Inflammatory macrophage treated with lipopolysaccharide for 1 hour (primary cell): ENCODE data around the gene SMG6.
"Not testable (repeated sequence)": the region's sequence is repeated elsewhere in the genome, so short reads cannot be mapped to it uniquely, and the experiment has no call there.

Experiments
- DNase-seq, 2 donors: peaks; one replicate each; pipeline ENCODE4 v3.0.0-alpha.2; 2020 to 2022

Gene SMG6

DNA sequence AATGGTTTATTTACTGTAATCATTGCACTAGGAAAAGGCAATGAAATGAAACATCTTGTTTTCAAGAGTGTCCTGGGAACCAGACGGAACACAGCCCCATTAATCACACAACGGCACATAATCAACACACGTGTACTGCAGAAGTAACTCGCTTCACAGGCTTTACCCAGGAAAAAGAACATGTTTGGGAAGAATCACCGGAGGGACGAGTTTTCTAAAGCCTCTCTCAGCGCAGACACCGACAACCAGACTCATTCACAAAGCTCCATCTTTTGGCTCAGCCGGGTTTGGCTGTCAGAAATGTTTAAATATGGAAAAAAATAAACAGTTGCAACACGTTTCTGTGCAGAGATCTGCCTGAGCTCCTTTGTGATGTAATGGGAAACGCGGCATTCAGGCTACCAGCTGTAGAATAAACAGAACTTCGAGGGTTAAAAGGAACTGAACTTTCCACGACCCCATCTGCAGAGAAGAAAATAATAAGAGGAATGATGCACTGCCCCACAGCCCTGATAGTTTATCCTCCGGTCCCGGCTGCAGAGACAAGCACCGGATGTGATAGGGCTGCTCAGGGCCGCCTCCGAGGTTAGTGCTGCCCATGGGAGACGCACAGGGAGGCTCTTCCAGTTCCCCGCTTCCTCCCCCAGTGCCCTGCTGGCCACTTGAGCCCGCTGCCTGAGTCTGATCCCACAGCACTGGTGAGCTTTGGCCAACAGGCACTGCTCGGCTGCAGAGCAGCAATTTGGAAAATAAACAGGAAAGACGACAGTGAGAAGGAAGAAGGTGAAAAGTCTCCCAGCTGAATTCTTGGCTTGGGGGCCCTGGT, 128.9 kb downstream of the SMG6 start:
- no peak for DNase-seq

DNA sequence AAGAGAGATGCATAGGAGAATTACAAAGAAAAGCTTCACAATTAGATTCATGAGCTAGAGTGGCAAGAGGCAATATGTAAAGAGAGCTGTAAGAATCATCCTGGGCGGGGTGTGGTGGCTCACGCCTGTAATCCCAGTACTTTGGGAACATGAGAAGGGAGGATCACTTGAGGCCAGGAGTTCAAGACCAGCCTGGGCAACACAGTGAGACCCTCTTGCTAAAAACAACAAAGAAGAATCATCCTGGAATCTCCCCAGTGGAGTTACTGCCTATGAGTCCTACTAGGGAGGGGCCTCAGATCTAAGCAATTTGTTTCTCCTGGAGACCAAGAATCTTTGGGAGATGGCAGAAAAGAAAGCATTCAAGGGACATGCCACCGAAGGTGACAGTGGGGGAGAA, 129.6 kb downstream of the SMG6 start:
- DNase-seq = no peak

DNA sequence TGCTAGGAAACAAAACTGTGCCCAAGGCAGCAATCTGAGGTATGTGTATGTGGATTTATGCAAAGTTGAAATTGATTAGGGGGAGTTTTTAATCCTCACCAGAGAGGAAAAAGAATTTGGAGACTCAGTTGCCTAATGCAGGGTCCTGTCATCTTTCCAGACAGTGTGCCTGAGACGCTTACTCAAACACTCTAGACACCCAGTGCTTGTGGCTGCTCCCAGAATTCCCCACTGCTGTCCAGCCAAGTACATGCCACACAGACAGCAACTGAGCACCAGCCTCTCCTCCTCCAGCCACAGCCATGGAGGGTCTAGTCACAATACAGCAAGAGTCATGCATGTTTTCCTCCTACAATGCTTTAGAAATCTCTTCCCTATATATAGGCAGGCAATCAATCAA, 130.6 kb downstream of the SMG6 start:
- no peak for DNase-seq

DNA sequence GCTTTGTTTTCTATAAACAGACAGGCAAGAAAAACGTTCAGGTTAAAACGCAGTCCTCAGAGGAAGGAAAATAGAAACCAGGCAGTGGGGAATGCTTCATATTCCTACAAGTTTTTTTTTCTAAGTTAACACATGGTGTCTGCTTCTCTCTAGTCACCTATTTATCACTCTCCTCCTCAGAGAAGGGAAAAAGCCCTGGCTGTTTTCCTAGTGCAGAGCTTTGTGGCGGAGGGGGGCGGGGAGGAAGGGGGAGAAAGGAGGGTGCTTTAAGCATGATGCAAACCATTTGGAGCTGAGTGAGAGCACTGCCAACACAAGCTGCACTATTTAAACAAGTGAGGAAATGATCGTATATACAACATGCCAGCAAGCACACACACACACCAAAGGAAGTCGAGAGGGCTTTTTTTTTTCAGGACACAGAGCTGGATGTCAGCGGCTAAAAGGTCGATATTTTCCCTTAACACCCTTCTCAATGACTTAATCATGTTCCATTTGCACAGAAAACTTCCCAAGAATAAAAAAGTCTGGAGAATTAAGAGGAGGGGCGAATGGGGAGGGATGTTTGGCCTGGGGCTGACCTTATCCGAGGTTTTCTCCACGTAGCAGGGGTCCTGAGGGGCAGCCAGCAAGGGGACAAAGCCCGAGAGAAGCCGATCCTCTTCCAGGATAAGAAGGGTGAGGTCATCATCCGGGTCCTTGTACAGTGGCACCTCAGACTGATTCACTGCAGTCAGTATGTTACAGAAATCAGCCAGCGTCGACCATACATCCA, 131.3 kb downstream of the SMG6 start:
- no peak for DNase-seq

DNA sequence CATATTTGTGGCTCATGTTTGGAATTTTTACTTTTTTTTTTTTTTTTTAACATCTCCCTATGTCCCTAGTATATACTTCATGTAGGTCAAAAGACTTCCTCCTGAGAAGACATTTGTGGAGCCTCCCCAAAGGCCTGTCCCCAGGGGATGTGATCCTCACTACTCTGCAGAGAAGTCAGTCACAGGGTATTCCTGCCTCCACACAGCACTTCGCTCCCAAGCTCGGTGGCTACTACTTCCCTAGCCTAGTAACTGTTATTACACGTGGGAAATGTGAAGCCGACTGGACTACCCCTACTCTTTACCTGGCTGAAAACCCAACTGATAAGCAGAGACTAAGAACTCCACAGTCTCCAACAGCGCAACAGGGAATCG, 131.9 kb downstream of the SMG6 start:
- DNase-seq = no peak

DNA sequence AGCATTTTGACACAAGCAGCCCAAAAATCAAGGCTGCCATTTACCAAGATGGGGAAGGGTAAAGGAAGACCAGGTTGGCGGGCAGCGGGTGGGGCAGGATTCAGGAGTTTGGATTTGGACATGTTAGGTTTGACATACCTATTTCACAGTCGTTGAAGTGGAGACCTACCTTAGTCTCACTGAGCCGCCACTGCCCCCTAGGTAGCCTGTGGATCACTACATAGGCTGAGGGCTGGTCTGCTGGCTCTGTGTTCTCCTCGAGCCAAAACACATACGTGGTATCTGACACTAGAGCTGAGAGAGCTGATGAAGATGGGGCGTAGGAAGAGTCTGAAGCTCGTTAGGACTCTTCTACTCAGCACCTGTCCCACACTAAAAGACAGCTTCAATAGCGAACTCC, 133.6 kb downstream of the SMG6 start:
- peak in 1 of 2 donors; percentile 16 for DNase-seq

DNA sequence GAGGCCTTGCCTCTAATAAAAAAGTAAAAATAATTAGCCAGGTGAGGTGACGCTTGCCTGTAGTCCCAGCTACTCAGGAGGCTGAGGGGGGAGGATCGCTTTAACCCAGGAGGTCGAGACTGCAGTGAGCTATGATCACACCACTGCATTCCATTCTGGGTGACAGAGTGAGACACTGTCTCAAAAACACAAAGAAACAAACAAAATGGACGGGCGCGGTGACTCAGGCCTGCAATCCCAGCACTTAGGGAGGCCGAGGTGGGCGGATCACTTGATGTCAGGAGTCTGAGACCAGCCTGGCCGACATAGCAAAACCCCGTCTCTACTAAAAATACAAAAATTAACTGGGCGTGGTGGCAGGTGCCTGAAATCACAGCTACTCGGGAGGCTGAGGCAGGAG, 137.9 kb downstream of the SMG6 start:
- DNase-seq = not testable (repeated sequence)

DNA sequence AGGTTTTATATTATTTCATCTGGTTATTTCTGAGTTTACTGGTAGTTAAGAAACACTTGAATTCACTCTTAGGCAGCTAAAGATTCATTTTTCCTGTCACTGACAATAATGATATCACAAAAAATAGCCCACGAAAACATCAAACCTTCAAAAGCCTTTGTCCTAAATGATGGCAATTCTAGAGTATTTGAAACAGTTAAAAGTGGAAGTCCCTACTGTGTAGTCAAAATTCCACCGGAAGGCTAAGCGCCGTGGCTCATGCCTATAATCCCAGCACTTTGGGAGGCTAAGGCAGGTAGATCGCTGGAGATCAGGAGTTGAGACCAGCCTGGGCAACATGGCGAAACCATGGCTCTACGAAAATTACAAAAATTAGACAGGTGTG, 145.2 kb downstream of the SMG6 start:
- peak; percentile 48 to 56 for DNase-seq

DNA sequence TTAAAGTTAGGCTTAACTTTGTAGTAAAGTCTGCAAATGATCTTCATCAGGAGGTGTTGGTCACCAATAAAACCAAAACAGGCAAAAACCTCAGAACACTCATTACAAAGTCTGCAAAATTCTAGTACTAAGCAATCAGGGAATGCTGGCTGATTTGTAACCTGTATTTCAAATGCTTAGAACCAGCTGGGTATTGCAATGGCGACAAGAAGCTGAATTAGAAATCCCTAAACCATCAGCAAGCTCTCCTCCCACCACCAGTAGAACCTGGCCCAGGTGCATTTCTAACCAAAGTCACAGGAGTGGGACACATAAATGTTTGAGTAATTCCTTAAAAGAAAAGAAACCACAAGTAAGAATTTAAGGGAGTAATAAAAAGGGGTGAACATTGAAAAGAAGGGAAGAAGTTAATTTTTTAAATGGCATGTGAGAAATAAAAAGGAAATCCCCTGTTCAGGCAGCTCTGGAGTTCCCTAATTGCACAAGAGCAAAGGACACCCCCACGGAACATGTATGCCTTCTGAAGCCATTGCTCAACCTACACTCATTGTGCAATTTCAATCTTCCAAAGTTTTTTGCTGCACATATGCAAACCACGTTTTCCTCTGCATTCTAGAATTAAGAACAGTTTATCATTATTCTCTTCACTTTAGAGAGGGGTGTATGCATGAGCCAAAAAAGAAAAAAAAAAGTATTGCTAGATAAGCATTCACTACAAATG, 145.8 kb downstream of the SMG6 start:
- DNase-seq = peak; percentile 94 to 97

DNA sequence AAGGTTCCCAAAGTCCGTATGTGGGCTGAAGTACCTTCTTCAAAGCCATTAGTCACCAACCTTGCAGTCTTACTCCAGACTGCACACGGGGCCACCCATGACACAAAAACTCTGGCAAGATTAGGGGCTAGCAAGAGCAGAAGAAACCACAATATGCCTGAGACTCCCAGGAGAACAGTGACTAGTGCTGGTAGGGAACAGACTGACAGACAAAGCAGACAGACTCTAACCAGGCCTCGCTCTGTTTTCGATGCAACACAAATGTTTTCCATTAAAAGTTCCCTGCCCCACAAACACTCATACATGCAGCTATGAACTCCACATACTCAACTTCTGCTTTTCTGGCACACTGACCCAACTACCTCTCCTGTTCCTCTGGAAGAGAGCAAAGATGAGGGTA, 146.5 kb downstream of the SMG6 start:
- DNase-seq = peak; percentile 59

DNA sequence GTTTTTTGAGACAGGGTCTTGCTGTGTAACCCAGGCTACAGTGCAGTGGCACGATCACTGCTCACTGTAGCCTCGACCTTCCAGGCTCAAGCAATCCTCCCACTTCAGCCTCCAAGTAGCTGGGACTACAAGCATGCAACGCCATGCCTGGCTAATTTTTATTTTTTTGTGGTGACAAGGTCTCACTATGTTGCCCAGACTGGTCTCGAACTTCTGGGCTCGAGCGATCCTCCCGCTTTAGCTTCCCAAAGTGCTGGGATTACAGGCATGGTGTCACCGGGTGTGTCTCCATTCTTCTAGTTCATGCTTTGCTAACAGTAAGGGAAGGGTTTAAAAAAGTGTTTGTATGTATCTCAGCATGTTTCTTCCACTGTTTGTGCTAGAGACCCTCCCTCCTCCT, 146.9 kb downstream of the SMG6 start:
- no peak for DNase-seq

DNA sequence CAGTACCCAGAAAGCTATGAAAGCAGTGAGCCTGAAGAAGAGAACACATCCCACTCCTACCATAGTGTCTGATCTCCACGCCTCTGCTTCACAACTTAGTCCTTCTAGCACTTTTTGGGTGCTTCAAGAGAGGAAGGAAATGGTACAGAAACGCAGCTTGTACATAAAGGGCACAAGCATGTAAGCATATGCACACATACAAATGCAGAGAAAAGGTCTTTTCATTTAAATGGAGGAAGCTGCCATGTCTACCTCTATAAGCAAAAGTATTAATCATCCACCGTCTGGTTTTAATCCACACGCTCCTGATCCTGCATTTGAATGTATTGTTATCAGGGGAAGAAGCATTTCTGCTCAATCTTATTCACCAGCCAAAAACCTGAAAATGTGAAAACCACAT, 148.0 kb downstream of the SMG6 start:
- DNase-seq = peak in 1 of 2 donors; percentile 31

DNA sequence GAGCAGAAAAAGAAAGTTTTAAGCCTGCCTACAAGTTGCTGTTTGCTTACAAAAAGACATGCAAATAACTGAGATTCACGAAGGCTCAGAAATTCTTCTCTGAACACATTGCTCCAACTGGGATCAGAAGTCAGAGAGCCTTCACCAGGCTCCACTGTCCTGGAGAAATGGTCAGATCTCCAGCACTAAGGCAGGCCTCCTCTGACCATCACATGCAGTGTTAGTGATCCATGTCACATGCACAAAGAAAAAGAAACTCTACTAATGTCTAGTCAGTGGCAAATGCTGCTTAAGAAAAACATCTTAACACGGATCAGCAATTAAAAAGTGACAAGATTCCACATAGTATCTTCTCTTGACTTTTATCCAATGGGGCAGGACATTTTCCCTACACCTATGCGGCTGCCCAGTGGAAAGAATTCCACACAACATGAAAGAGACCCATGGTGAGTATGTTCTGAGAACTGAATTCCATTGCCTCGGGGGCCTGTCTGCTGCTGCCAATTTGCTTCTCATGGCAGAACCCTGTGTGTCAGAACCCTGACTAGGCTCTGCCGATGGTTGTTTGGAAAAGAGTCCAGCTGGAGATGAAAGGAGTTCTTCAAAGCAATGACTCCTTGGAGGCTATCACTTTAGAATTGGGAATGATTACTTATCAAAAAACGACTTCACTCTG, 152.1 kb downstream of the SMG6 start:
- DNase-seq = no peak

DNA sequence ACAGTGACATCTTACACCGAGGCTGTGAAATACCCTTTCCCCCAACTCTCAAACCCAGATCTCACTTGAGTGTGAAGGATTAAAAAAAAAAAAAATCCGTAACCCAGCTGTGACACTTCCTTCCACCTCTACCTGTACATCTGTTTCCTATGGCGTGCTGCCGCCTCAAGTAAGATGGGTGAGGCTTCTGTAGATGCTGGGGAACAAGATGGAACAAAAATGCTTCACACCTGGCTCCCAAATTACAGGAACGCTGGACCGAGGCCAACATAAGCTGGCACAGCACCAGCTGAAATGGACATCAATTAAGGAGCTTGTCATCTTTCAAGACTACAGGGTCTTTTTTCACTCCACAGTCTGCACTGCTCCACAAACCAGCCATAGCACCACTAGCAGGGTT, 152.8 kb downstream of the SMG6 start:
- no peak for DNase-seq

DNA sequence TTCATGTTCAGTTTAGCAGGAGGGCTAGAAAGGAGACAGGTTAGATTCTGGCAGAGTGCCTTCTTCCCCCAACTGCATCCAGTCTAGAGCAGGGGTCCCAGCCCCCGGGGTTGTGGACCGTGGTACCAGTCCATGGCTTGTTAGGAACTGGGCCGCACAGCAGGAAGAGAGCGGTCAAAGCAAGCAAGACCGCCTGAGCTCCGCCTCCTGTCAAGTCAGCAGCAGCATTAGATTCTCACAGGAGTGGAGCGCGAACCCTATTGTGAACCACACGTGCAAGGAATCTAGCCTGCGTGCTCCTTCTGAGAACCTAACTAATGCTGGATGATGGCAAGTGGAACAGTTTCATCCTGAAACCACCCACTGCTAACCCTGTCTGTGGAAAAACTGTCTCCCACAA, 153.7 kb downstream of the SMG6 start:
- DNase-seq = no peak

DNA sequence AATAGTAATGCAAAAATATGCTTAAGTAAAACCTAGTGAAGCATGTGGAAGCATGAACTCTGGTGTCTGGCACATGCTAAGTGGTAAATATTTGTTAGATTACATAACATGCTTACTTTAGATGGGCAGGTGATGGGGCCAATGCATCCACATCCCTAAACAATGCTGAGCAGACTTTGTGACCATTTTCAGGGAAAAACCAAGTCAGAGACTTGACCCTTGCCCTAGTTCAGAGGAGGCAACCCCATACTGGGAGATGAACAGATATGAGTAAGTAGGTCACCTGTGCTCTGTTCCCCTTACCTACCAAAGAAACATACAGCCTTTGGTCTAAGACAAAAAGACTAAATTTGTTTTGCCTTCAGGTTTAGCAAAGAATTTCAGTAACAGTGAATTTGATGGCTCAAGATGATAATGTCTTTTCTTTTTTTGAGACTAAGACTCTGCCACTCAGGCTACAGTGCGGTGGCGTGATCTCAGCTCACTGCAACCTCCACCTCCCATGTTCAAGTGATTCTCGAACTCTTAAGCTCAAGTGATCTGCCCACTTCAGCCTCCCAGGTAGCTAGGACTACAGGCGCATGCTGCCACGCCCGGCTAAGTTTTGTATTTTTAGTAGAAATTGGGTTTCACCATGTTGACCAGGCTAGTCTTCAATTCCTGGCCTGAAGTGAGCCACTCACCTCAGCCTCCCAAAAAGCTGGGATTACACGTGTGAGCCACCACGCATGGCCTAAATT, 157.3 kb downstream of the SMG6 start:
- no peak for DNase-seq

DNA sequence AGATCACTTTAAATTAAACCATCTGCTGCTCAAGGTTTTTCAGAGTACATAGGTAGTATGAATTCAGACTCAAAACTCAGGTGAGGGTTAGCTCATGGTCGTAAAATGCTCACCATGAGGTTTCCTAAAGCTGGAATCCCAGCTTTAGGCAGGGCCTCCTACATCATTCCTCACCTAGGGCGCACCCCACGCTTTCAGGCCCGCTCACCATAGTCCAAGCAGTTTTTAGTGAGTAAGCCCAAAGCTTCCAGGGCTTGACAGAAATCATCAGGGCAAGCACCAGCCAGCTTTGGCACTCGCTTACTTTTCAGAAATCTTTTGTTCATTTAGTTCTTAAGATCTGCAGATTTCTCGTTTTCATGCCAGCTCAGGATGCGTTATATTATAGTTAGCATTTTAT, 158.9 kb downstream of the SMG6 start:
- DNase-seq = no peak

DNA sequence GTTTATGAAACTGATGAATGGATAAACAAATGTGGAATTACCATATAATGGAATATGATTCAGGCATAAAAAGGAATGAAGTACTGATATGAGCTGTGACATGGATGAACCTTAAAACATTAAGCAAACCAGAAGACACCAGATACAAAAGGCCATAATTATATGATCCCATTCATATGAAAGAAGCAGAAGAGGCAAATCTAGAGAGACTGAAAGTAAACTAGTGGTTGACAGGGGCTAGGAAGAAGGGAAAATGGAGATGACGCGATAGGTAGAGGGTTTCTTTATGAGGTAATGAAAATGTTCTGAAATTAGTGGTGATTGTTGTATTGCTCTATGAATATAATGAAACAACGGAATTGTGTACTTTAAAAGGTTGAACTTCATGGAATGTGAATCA, 160.3 kb downstream of the SMG6 start:
- no peak for DNase-seq

DNA sequence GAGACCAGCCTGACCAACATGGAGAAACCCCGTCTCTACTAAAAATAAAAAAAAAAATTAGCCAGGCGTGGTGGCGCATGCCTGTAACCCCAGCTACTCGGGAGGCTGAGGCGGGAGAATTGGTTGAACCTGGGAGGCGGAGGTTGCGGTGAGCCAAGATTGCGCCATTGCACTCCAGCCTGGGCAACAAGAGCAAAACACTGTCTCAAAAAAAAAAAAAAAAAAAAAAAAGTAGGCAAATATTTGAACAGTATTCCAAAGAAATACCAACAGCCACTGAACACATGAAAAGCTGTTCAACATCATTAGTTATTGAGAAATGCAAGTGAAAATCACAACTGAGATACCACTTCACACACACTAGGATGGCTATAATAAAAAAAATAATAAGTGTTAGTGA, 160.9 kb downstream of the SMG6 start:
- DNase-seq = not testable (repeated sequence)

DNA sequence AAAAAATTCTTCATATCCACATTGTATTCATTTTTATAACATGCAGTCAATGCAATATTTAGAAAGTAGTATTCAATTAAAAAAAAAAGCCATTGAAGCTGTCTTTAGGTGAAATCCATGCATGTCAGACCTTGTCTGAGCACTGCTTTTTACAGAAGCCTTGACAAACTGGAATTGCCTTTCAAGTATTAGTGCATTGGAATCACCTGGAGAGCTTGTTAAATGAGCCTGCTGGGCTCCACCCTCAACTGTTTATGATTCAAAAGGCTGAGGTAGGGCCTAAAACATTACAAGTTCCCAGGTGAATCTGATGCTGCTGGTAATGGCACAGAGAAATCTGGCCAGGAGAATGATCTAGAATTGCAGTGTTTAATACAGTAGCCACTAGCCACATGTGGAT, 162.9 kb downstream of the SMG6 start:
- no peak for DNase-seq

DNA sequence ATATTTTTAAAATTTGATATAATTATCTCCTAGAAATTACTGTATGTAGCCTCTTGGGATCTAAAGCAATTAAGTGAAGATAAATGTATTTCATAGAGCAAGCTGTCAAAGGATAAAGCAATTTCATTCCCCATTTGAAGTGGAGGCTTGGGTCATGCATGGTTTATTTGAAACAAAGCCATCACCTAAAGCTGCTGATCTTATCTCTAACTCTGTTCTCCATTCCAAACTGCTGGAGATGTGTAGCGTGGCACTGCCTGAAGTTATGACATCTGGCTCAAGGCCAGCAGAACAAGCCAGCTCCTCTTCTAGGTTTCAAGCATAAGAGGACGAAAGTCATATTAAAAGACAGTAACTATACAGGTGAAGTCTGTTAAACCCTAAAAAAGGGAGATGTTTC, 164.8 kb downstream of the SMG6 start:
- DNase-seq = no peak

DNA sequence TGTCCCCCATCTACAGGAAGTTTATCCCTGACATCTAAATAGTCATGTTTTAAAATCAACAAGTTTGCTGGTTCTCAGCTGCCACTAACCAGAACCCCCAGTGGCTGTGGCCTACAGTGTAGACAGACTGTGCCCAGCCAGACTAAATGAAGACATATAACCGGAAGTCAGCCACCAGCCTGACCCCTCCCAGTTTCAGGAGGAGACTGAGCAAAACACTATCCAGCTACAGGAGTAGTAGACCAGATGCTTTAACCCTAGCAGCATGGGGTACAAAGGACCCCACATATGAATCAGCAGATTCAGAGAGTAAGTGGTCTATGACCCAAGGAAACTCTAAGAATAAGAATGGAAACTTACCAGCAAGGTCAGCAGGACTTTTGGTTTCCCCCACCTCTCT, 165.3 kb downstream of the SMG6 start:
- peak in 1 of 2 donors; percentile 24 for DNase-seq
